K562 (cell line): ENCODE results near the gene PTPRU. TPM values are rescaled to one million over a fixed set of nuclear protein-coding genes. Genes with fewer than 3 reads are reported as not detected.
A peak's percentile ranks its signal among the peaks of the same experiment; 100 is the strongest.

Experiments
- ADNP ChIP-seq: fragments of 200-800 bp; sonication (Bioruptor generic); IDR thresholded peaks from 2 replicates; pipeline ENCODE4 v1.6.1; 2016; ENCODE audit warnings: missing genetic modification characterization, missing compliant biosample characterization
- ARID1B ChIP-seq: fragments of 450-650 bp; IDR thresholded peaks from 2 replicates; pipeline ENCODE4 v1.6.1; 2016; ENCODE audit warnings: antibody characterized with exemption, mild to moderate bottlenecking, inconsistent platforms
- CREB1 ChIP-seq, 2 experiments: sonication (generic) in 1 of 2; formaldehyde crosslinking in 1 of 2; IDR thresholded peaks; 2 replicates each; pipeline versions ENCODE4 v1.6.1 to v1.8.0; 2012 to 2022; ENCODE audit warnings: inconsistent platforms in 1 of 2, mild to moderate bottlenecking in 1 of 2, missing genetic modification reagents in 1 of 2, moderate library complexity in 1 of 2
- FOXK1 ChIP-seq: sonication (generic); formaldehyde crosslinking; IDR thresholded peaks from 2 replicates; pipeline ENCODE4 v1.8.0; 2022; ENCODE audit warnings: missing genetic modification reagents, mild to moderate bottlenecking, borderline replicate concordance
- KDM4B ChIP-seq, 2 experiments: fragments of 450-650 bp in 1 of 2; sonication (generic) in 1 of 2; IDR thresholded peaks; 2 replicates each; pipeline ENCODE4 v1.6.1; 2016 to 2017; ENCODE audit warnings: borderline replicate concordance in 2 of 2, antibody characterized with exemption in 1 of 2, low read depth in 1 of 2, mild to moderate bottlenecking in 1 of 2
- NONO ChIP-seq, 2 experiments: fragments of 200-400 bp in 1 of 2; fragments of 450-650 bp in 1 of 2; formaldehyde crosslinking in 1 of 2; IDR thresholded peaks; 2 replicates each; pipeline ENCODE4 v1.6.1; 2017; ENCODE audit warnings: low read depth in 2 of 2, mild to moderate bottlenecking in 2 of 2, moderate library complexity in 2 of 2, low read length in 1 of 2
- PCBP1 ChIP-seq: fragments of 200-400 bp; formaldehyde crosslinking; IDR thresholded peaks from 2 replicates; pipeline ENCODE4 v1.6.1; 2018; ENCODE audit warnings: mild to moderate bottlenecking, low read depth, low read length; ENCODE audit not compliant: poor library complexity, severe bottlenecking
- SAP30 ChIP-seq: fragments of 200-600 bp; sonication (generic); IDR thresholded peaks from 2 replicates; pipeline ENCODE4 v1.6.1; 2012; ENCODE audit warnings: borderline replicate concordance, low read depth, mild to moderate bottlenecking, moderate library complexity, low read length, control low read depth, inconsistent platforms; ENCODE audit not compliant: insufficient read depth, poor library complexity, severe bottlenecking
- SMAD4 ChIP-seq: fragments of 250-450 bp; sonication (Bioruptor Pico); conservative IDR thresholded peaks from 2 replicates; pipeline ENCODE4 v1.8.0; 2021; ENCODE audit warnings: inconsistent platforms, mild to moderate bottlenecking, moderate library complexity
- SNIP1 ChIP-seq: fragments of 450-650 bp; IDR thresholded peaks from 2 replicates; pipeline ENCODE4 v1.7.1; 2017; ENCODE audit warnings: low read depth, mild to moderate bottlenecking
- ZFP36 ChIP-seq: fragments of 150-350 bp; IDR thresholded peaks from 2 replicates; pipeline ENCODE4 v1.6.1; 2018; ENCODE audit warnings: low read length, low read depth; ENCODE audit not compliant: partially characterized antibody
- ZNF23 ChIP-seq: fragments of 250-450 bp; sonication (Bioruptor Pico); IDR thresholded peaks from 2 replicates; pipeline ENCODE4 v1.4.0; 2020; ENCODE audit warnings: mild to moderate bottlenecking
- ZNF239 ChIP-seq: fragments of 250-450 bp; sonication (Bioruptor Pico); IDR thresholded peaks from 2 replicates; pipeline ENCODE4 v1.4.0; 2020; ENCODE audit warnings: mild to moderate bottlenecking
- polyA plus RNA-seq, 8 experiments: library from polyadenylated mRNA; depleted of rRNA in 4 of 8; stranded (reverse) in 5 of 8; unstranded in 3 of 8; fragments of >200 nt; fragmentation: Nextera tagmentation in 2 of 8; fragmentation: Illumina TruSeq in 1 of 8; extraction: Ambion mirVana in 2 of 8; extraction: Trizol in 1 of 8; gene quantifications; 2 replicates each; pipeline versions ENCODE4 v1.2.1 to v1.2.3, GENCODE V29; 2011 to 2014; ENCODE audit warnings: inconsistent platforms in 1 of 8, missing spikeins in 1 of 8
- total RNA-seq, 7 experiments: library from RNA; depleted of rRNA in 6 of 7; stranded (reverse); fragments of >200 nt in 6 of 7; fragmentation: Illumina TruSeq in 2 of 7; extraction: Trizol in 2 of 7; gene quantifications; 2 replicates each; pipeline versions ENCODE4 v1.2.1 to v1.2.3, GENCODE V29; 2011 to 2021; ENCODE audit warnings: low replicate concordance in 1 of 7
- TF ChIP-seq, protein P1 (sequence below), 2 experiments: fragments of 150-350 bp in 1 of 2; IDR thresholded peaks; 2 replicates each; pipeline ENCODE4 v1.6.1; 2012 to 2016; ENCODE audit warnings: low read depth in 2 of 2, low read length in 2 of 2, mild to moderate bottlenecking in 1 of 2, moderate library complexity in 1 of 2
- TF ChIP-seq, protein P2 (sequence below): fragments of 250-450 bp; sonication (Bioruptor Pico); IDR thresholded peaks from 2 replicates; pipeline ENCODE4 v1.5.0; 2020; ENCODE audit warnings: mild to moderate bottlenecking, borderline replicate concordance
- TF ChIP-seq, protein P3 (sequence below): sonication (generic); IDR thresholded peaks from 2 replicates; pipeline ENCODE4 v1.6.1; 2016
- TF ChIP-seq, protein P4 (sequence below): sonication (generic); formaldehyde crosslinking; IDR thresholded peaks from 2 replicates; pipeline ENCODE4 v1.8.0; 2022; ENCODE audit warnings: mild to moderate bottlenecking, low read depth, missing genetic modification reagents

Gene PTPRU
- total and polyA plus RNA-seq, 9 of the 15 experiments (the other 6 are each of a cell fraction or from before 2014, with no cell fraction given), result 0.01 to 2.9 (median 1.0) TPM

DNA sequence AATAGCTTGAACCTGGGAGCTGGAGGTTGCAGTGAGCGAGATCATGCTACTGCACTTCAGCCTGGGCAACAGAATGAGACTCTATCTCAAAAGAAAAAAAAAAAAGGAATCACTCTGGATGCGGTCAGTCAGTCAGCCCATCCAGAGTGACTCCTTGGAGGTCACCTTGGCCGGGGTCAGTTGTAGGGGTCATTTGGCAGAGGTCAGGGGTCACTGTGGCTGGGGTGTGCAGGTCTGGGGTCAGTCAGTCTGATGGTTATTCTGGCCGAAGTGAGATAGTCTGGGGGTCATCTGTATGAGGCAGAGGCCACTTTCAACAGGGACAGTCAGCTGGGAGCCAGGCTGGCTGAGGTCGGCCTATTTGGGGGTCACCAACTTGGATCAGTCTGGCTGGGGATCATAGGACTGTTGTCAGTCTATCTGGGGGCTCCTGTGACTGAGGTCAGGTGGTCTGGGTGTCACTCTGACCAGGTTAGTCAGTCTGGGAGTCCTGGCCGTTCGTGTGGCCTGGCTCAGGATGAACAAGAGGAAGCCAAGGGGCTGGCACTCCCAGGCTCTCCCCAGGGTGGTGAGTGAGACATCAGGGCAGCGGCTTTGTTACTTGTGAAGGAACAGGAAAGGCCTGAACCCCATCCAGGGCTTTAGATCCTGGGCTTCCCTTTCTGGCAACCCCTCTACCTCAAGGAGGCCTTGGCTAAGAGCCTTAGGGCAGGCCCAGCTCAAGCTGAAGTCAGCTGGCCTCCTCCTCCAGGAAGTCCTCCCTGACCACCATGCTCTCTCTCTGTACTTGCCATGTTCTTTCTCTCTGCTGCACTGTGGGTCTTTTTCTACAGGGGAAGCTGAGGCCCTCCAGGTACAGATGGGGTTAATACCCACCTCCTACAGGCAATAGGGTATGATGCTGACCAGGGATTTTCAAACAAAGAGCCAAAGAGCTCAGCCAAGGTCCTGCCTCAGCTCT is 15.1 kb downstream of the PTPRU start (continued):
- TF ChIP-seq, protein P1, sequence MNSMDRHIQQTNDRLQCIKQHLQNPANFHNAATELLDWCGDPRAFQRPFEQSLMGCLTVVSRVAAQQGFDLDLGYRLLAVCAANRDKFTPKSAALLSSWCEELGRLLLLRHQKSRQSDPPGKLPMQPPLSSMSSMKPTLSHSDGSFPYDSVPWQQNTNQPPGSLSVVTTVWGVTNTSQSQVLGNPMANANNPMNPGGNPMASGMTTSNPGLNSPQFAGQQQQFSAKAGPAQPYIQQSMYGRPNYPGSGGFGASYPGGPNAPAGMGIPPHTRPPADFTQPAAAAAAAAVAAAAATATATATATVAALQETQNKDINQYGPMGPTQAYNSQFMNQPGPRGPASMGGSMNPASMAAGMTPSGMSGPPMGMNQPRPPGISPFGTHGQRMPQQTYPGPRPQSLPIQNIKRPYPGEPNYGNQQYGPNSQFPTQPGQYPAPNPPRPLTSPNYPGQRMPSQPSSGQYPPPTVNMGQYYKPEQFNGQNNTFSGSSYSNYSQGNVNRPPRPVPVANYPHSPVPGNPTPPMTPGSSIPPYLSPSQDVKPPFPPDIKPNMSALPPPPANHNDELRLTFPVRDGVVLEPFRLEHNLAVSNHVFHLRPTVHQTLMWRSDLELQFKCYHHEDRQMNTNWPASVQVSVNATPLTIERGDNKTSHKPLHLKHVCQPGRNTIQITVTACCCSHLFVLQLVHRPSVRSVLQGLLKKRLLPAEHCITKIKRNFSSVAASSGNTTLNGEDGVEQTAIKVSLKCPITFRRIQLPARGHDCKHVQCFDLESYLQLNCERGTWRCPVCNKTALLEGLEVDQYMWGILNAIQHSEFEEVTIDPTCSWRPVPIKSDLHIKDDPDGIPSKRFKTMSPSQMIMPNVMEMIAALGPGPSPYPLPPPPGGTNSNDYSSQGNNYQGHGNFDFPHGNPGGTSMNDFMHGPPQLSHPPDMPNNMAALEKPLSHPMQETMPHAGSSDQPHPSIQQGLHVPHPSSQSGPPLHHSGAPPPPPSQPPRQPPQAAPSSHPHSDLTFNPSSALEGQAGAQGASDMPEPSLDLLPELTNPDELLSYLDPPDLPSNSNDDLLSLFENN (IDR thresholded peaks at IDR 0.05; ENCODE audit: low read depth in 2 of 2, low read length in 2 of 2), result no peak
- TF ChIP-seq SNIP1, result no peak
- no peak for TF ChIP-seq KDM4B (IDR thresholded peaks at IDR 0.05; ENCODE audit: borderline replicate concordance in 2 of 2, low read depth in 1 of 2)
- TF ChIP-seq, protein P2, sequence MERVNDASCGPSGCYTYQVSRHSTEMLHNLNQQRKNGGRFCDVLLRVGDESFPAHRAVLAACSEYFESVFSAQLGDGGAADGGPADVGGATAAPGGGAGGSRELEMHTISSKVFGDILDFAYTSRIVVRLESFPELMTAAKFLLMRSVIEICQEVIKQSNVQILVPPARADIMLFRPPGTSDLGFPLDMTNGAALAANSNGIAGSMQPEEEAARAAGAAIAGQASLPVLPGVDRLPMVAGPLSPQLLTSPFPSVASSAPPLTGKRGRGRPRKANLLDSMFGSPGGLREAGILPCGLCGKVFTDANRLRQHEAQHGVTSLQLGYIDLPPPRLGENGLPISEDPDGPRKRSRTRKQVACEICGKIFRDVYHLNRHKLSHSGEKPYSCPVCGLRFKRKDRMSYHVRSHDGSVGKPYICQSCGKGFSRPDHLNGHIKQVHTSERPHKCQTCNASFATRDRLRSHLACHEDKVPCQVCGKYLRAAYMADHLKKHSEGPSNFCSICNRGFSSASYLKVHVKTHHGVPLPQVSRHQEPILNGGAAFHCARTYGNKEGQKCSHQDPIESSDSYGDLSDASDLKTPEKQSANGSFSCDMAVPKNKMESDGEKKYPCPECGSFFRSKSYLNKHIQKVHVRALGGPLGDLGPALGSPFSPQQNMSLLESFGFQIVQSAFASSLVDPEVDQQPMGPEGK (CRISPR knock-in tag), result no peak
- peak; percentile 100 for TF ChIP-seq ZFP36
- no peak for TF ChIP-seq CREB1 (IDR thresholded peaks at IDR 0.05)
- TF ChIP-seq CREB1 (CRISPR knock-in tag; IDR thresholded peaks at IDR 0.05), result no peak
- TF ChIP-seq ZNF23 (CRISPR knock-in tag), result no peak
- no peak for TF ChIP-seq ADNP (tag)
- TF ChIP-seq, protein P3, sequence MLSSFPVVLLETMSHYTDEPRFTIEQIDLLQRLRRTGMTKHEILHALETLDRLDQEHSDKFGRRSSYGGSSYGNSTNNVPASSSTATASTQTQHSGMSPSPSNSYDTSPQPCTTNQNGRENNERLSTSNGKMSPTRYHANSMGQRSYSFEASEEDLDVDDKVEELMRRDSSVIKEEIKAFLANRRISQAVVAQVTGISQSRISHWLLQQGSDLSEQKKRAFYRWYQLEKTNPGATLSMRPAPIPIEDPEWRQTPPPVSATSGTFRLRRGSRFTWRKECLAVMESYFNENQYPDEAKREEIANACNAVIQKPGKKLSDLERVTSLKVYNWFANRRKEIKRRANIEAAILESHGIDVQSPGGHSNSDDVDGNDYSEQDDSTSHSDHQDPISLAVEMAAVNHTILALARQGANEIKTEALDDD, result no peak
- TF ChIP-seq NONO (IDR thresholded peaks at IDR 0.05; ENCODE audit: low read depth in 2 of 2, low read length in 1 of 2), result no peak
- TF ChIP-seq, protein P4, sequence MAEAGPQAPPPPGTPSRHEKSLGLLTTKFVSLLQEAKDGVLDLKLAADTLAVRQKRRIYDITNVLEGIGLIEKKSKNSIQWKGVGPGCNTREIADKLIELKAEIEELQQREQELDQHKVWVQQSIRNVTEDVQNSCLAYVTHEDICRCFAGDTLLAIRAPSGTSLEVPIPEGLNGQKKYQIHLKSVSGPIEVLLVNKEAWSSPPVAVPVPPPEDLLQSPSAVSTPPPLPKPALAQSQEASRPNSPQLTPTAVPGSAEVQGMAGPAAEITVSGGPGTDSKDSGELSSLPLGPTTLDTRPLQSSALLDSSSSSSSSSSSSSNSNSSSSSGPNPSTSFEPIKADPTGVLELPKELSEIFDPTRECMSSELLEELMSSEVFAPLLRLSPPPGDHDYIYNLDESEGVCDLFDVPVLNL (CRISPR knock-in tag), result no peak
- TF ChIP-seq FOXK1 (CRISPR knock-in tag), result no peak
- TF ChIP-seq SAP30, result no peak
- no peak for TF ChIP-seq SMAD4 (CRISPR knock-in tag)
- TF ChIP-seq ARID1B, result no peak
- no peak for TF ChIP-seq PCBP1
- no peak for TF ChIP-seq ZNF239 (CRISPR knock-in tag)
